Peyer's patch (tissue), 4 donors: ENCODE data around the gene MAPKAPK3. TPM values are rescaled to one million over a fixed set of nuclear protein-coding genes. Genes with fewer than 3 reads are reported as not detected.

Experiments used
- DNase-seq, 3 donors: peaks; one replicate each; pipeline ENCODE4 v3.0.0-alpha.2; 2017 to 2019
- H3K27ac ChIP-seq, 4 donors: fragments of 200-600 bp; sonication (generic); one replicate each; pipeline ENCODE4 v1.5.1; 2016 to 2019
- H3K27me3 ChIP-seq, 2 donors: fragments of 200-600 bp; sonication (generic); one replicate each; pipeline ENCODE4 v1.5.1; 2019
- H3K36me3 ChIP-seq, 3 donors: fragments of 200-600 bp; sonication (generic); one replicate each; pipeline ENCODE4 v1.5.1; 2016 to 2019
- H3K4me1 ChIP-seq, 4 donors: fragments of 200-600 bp; sonication (generic); one replicate each; pipeline ENCODE4 v1.5.1; 2016 to 2019
- H3K4me3 ChIP-seq, 4 donors: fragments of 200-600 bp; sonication (generic); 1 replicate in 3 of 4; 2 replicates in 1 of 4; pipeline ENCODE4 v1.5.1; 2016 to 2019; ENCODE audit warnings: mild to moderate bottlenecking in 1 of 4
- H3K9me3 ChIP-seq, 4 donors: fragments of 200-600 bp; sonication (generic); one replicate each; pipeline ENCODE4 v1.5.1; 2016 to 2019; ENCODE audit warnings: mild to moderate bottlenecking in 1 of 4
- POLR2A ChIP-seq, 2 donors: fragments of 450-650 bp; IDR thresholded peaks; one replicate each; pipeline ENCODE4 v1.5.1; 2017; ENCODE audit warnings: antibody characterized with exemption in 2 of 2, mild to moderate bottlenecking in 2 of 2, moderate library complexity in 2 of 2
- total RNA-seq, 4 donors: library from RNA; depleted of rRNA; stranded (reverse); fragments of >200 nt; gene quantifications; one replicate each; pipeline ENCODE4 v1.1.0, GENCODE V29; 2016
- TF ChIP-seq, protein P1 (sequence below), 6 experiments: fragments of 450-650 bp in 4 of 6; fragments of 200-600 bp in 2 of 6; sonication (generic) in 1 of 6; IDR thresholded peaks; one replicate each; pipeline ENCODE4 v1.5.1; 2017 to 2019; ENCODE audit warnings: antibody characterized with exemption in 6 of 6, mild to moderate bottlenecking in 3 of 6, moderate library complexity in 1 of 6

Gene MAPKAPK3
- total RNA-seq, 4 donors from 2014 or later, result 25.6 to 44.0 (median 30.0) TPM

DNA sequence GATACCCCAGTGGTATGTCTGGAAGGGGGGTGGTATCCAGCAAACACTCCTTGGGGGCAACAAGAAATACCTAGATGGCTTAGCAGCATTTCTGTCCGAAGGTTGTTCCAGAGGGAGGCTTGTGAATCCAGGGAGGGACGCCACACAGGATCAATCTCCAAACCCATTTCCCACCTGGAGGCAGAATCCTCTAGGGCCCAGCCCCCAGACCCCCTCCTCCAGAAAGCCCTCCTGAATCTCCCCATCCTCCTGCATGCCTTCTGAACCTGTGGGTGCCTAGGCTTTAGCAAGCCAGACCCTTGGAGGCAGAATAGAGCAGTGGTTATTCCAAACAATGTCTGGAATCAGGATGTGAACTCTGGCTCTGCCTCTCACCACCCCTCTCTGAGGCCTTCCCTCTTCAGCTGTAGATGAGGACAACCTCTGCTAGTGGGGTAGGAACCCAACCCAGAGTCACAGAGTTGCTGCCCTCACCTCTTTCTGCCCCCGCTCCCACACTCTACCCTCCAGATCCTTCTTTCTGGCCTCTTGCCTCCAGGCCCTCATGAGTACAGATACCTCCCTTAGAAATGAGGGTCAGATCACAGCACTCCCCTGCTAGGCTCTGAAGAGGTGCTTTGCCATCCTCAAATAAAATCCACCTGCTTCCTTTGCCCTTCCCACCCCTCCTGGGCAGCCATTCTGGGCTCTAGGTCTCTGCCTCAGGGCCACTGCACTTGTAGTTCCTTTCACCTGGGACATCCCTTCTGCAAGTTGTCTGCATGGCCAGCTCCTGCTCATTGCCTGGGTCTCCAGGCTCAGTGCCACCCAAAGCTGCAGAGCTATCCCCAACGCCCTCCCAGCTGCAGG, 13.5 kb upstream of the MAPKAPK3 start:
- no peak for DNase-seq
- Histone ChIP-seq H3K4me3 (no peak overlapping the region), H3K9me3 (no peaks in the 10 kb centered on the region), H3K27me3 (no peaks in the 10 kb centered on the region), H3K4me1 (peaks cover 19 to 66% (median 29%) of the 10 kb centered on the region in 4 donors), H3K36me3 (peaks cover 0 to 33% (median 0%) of the 10 kb centered on the region in 3 donors), H3K27ac (peak overlapping the region in 3 of 4 donors; percentile 46 to 97 (median 96))
- no peak for TF ChIP-seq POLR2A (IDR thresholded peaks at IDR 0.05)
- TF ChIP-seq, protein P1, sequence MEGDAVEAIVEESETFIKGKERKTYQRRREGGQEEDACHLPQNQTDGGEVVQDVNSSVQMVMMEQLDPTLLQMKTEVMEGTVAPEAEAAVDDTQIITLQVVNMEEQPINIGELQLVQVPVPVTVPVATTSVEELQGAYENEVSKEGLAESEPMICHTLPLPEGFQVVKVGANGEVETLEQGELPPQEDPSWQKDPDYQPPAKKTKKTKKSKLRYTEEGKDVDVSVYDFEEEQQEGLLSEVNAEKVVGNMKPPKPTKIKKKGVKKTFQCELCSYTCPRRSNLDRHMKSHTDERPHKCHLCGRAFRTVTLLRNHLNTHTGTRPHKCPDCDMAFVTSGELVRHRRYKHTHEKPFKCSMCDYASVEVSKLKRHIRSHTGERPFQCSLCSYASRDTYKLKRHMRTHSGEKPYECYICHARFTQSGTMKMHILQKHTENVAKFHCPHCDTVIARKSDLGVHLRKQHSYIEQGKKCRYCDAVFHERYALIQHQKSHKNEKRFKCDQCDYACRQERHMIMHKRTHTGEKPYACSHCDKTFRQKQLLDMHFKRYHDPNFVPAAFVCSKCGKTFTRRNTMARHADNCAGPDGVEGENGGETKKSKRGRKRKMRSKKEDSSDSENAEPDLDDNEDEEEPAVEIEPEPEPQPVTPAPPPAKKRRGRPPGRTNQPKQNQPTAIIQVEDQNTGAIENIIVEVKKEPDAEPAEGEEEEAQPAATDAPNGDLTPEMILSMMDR (IDR thresholded peaks at IDR 0.05), result no peak

DNA sequence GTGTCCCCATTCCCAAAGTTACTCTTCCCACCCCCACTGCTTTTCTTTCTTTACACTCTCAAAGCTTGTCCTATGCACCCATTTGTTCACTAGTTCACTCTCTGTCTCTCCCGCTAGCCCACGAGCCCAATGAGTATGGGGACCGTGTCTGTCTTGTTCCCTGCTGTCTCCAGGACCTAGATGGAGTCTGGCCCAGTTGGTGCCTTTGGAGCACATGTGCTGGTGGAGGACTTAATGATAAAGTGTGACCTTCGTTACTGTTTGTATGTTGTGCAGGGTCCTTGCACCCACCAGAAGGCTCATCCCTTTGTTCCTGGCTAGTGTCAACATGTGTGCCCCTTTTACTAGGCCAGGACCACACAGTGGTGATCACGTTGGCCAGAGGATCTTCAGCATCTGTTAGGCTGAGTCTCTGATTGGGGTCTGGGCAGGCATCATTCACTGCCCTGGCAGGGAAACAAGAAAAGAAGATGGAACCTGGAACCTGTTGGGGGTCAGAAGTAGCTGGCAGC, 12.8 kb upstream of the MAPKAPK3 start:
- Histone ChIP-seq H3K9me3 (no peaks in the 10 kb centered on the region), H3K4me1 (peaks cover 19 to 71% (median 29%) of the 10 kb centered on the region in 4 donors), H3K27ac (peak overlapping the region in 3 of 4 donors; percentile 46 to 97 (median 96)), H3K36me3 (peaks cover 0 to 34% (median 0%) of the 10 kb centered on the region in 3 donors), H3K4me3 (no peak overlapping the region), H3K27me3 (no peaks in the 10 kb centered on the region)
- TF ChIP-seq POLR2A (IDR thresholded peaks at IDR 0.05), result no peak
- TF ChIP-seq, protein P1 (IDR thresholded peaks at IDR 0.05), result no peak
- DNase-seq, result no peak

DNA sequence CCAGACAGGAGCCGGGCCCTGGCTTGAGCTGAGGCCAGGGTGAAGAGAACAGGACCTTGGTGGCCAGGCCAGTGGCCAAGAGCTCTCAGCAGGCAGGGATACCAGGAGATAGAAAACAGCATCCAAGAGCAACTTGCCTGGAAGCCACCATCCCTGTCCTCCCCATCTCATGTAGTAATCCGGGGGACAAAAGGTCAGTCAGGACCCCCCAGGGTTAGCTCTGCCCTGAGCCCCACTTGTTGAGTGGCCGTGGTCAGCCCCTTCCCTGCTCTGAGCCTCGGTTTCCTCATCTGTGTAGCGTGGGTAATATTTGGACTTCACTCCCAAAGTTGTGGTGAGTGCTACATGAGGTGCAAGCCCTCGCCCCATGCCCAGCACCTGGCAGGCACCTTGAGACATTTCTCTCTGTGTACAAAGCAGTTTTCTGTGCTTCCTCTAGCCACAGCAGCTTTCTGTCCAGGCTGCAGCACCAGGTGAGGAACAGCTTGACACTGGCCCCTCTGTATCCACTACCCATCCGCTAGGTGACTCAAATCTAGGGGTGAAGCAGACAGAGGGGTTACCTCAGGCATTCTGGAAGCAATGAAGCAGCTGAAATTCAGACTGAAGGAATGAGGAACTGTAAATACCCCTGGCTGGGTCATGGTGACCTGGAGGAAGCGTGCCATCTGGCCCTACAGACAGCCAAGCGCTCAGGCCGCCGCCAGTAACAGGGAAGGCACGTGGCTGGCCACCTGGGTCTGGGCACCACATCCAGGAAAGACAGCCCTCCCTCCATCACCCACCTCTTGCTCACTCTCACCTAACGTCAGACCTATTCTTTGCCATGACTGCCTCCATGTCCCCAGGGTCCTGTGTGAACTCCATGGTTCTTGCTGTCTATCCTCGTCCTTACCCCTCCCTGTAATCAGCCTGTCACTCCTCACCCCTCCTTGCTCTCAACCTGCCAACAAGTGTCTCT, 12.0 kb upstream of the MAPKAPK3 start:
- DNase-seq, result peak in 1 of 3 donors; percentile 54
- Histone ChIP-seq H3K4me1 (peaks cover 19 to 74% (median 29%) of the 10 kb centered on the region in 4 donors), H3K27ac (peak overlapping the region in 2 of 4 donors; percentile 46 to 65)

DNA sequence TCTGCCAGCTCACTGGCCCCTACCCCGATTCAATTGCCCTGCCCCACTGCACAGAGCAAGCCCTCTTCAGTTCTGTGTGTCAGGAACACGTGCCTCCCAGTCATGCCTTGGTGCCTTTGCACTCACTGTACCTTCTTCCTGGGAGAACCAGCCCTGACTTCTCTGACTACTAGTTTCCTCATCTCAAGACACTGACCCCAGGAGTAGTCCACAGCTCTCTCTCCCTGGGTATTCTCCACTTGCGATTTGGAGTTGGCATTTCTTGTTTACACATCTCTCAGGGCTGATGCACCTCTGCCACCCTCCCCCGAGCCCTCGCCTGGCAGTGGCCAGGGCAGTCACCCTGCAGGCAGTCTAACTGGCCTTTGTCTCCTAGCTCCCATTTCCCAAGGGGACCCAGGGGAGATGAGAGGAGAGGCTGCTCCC, 11.0 kb upstream of the MAPKAPK3 start:
- Histone ChIP-seq H3K4me3 (peak overlapping the region in 1 of 4 donors; percentile 87), H3K4me1 (peaks cover 14 to 74% (median 26%) of the 10 kb centered on the region in 4 donors), H3K27ac (peak overlapping the region in 2 of 4 donors; percentile 46 to 65), H3K36me3 (peaks cover 0 to 34% (median 0%) of the 10 kb centered on the region in 3 donors), H3K27me3 (no peaks in the 10 kb centered on the region), H3K9me3 (no peaks in the 10 kb centered on the region)
- TF ChIP-seq, protein P1 (IDR thresholded peaks at IDR 0.05), result no peak
- no peak for TF ChIP-seq POLR2A (IDR thresholded peaks at IDR 0.05)
- no peak for DNase-seq

More for the DNA sequence above, 12.0 kb upstream of the MAPKAPK3 start:
- H3K9me3 ChIP-seq, result no peaks in the 10 kb centered on the region
- TF ChIP-seq, protein P1 (IDR thresholded peaks at IDR 0.05), result no peak
- no peak for TF ChIP-seq POLR2A (IDR thresholded peaks at IDR 0.05)
- no peaks in the 10 kb centered on the region for H3K27me3 ChIP-seq
- H3K4me3 ChIP-seq, result no peak overlapping the region
- H3K36me3 ChIP-seq, result peaks cover 0 to 34% (median 0%) of the 10 kb centered on the region in 3 donors

DNA sequence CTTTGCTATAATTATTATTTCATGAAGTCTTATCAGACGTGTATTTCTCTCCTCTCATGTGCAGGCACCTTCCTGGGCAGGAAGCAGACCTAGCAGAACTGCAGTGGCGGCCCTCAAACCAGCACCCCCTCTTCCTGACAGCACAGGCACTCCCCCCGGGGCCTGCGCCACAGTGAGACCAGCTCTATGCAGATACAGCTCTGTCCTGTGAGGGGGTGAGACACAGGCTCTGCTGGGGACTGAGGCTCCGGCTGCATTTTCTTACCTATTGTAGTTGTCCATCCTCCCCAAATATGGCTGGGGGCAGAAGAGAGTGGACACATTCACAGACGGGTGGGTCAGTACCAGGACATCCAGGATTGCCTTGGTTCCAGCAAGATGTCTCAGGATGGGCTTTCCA, 10.4 kb upstream of the MAPKAPK3 start:
- DNase-seq, result peak in 1 of 3 donors; percentile 43
- TF ChIP-seq, protein P1 (IDR thresholded peaks at IDR 0.05), result no peak
- no peak for TF ChIP-seq POLR2A (IDR thresholded peaks at IDR 0.05)
- Histone ChIP-seq H3K36me3 (peaks cover 0 to 34% (median 0%) of the 10 kb centered on the region in 3 donors), H3K27me3 (no peaks in the 10 kb centered on the region), H3K4me3 (peak overlapping the region in 1 of 4 donors; percentile 87), H3K27ac (peak overlapping the region; percentile 24 to 65 (median 38)), H3K9me3 (no peaks in the 10 kb centered on the region), H3K4me1 (peaks cover 10 to 72% (median 22%) of the 10 kb centered on the region in 4 donors)
